HG03432 (cell line): Measurements from ENCODE around the gene TMED9.
"Not testable (repeated sequence)": the region's sequence is repeated elsewhere in the genome, so short reads cannot be mapped to it uniquely, and the experiment has no call there.

Source experiments
- ATAC-seq: cut with Tn5 transposase; IDR thresholded peaks from one replicate; pipeline ENCODE4 v1.9.1; 2021; ENCODE audit warnings: mild to moderate bottlenecking, moderate library complexity; ENCODE audit not compliant: unreplicated experiment

TMED9 gene

DNA sequence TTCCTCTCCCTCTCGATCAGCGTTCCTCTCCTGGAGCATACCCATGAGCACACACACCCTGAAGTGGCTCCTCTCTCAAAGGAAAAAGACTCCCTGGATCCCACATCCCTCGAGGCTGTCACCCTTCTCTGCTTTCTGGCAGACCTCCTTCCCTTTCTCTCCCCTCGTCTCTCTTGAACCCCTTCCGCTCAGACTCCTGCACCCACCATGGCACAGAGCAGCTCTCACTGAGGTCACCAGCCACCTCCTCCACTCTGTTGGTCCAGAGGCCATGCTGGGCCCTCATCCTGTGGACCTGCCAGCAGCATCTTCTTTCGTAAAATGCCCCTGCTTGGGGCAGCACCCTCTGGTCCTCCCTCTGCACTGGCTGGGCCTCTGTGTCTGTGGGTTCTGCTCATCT, 13.7 kb downstream of the TMED9 start:
- no peak for ATAC-seq

DNA sequence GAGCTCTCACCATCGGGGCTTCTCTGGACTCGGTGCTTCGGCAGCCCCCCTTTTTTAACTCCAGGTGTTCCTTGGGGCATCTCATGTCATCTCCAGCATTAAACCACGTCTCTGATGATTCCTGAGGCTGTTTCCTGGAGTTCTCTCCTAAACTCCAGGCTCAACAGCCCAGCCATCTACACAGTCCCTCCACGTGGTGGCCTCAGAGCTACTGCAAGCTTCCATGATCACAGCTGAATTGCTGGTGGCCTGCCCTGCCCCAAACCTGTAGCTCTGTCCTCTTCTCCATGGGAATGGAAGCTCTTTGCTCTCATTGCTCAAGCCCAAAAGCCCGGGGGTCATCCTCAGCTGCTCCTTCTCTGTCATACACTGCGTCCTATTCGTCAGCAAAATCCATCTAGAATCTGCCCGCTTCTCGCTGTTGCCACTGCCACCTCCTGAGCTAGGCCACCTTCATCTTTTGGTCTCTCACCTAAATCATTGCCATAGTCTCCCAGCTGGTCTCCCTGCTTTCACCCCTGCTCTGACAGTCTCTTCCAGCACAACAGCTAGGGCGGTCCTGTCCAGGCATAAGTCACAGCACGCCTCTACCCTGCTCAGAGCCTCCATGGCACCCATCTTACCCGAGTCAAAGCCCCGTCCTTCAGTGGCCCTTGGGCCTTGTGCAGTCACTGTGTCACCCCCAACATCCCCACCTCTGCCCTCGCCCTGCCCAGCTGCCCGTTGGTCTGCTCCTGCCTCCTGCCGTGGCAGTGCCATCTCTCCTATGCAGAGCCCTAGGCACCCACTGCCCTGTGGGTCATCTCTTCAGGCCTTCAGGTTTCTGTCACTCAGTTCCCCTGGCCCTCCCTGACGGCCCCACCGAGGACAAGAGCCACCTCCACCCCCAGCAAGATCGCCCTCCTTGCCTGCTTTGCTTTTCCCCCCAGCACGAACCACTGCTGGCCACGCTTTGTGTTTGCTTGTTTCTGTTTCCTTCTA, 14.4 kb downstream of the TMED9 start:
- ATAC-seq: no peak

DNA sequence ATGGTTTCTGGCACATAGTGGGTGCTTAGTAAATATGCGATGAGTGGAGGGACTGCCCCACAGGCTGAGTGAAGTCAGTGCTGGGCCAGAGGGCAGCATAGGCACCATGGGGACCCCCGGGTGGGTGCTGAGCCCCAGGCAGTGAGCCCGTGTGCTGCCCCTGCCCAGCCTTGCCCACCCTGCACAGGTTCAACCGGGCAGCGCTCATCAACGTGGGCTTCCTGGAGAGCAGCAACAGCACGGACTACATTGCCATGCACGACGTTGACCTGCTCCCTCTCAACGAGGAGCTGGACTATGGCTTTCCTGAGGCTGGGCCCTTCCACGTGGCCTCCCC, 15.1 kb downstream of the TMED9 start:
- ATAC-seq: no peak

DNA sequence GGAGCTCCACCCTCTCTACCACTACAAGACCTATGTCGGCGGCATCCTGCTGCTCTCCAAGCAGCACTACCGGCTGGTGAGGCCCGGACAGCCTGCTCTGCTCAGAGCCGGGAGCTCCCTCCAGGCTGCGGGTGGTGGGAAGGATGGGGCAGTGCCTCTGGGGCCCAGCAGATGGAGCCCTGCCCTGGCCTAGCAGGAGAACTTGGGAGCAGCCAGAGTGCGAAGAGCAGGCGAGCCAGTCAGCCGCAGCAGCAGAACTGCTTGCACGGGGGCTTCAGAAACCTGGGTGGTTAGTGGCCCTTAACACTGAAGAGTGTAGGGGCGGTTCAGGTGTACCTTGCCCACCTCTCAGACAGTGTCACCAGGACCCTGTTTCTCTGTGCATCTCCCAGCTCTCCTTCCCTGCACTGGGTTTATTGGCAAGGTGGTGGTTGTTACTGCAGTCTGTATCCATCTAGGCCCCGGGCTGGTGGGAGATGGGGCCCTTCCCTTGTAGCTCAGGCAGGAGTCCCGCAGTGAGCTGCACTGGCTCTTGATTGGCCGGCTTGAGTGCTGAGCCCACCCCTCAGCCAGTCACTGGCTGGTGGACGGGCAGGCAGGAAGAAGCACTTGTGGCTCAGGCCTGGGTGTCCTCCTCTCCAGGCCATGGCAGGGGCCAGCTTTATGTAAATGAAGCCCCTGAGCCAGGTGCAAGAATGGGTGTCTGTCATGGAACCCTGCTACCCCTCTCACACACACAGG, 15.6 kb downstream of the TMED9 start:
- ATAC-seq: peak; percentile 55

DNA sequence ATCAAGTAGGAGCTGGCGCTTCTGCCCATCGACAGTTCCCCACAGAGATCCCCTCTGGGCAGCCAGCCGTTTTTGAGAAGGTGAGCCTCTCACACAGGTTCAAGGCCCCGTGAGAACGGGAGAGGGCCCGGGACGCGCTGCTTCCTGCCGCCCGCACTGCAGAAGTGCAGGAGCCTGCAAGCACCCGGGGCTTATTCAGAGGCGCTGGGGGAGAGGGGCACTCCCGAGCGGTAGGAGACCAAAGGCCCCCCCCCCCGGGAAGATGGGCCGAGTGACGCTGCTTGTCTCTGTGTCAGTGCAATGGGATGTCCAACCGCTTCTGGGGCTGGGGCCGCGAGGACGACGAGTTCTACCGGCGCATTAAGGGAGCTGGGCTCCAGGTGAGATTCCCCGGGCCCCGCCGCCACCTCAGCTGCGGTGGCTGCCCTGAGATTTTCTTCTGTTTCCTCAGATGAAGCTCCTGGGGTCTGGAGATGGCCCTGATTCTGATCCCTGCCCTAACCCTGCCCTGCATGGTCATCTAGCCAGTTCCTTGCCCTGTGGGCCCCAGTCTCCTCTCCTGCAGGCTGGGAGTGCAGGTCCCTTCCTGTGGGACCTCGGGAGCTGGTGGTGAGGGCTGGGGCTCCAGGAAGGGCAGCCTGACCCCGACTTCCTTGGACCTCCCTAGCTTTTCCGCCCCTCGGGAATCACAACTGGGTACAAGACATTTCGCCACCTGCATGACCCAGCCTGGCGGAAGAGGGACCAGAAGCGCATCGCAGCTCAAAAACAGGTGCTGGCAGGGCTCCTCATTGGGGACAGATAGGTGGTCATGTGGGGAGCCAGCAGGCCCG, 16.5 kb downstream of the TMED9 start:
- no peak for ATAC-seq

DNA sequence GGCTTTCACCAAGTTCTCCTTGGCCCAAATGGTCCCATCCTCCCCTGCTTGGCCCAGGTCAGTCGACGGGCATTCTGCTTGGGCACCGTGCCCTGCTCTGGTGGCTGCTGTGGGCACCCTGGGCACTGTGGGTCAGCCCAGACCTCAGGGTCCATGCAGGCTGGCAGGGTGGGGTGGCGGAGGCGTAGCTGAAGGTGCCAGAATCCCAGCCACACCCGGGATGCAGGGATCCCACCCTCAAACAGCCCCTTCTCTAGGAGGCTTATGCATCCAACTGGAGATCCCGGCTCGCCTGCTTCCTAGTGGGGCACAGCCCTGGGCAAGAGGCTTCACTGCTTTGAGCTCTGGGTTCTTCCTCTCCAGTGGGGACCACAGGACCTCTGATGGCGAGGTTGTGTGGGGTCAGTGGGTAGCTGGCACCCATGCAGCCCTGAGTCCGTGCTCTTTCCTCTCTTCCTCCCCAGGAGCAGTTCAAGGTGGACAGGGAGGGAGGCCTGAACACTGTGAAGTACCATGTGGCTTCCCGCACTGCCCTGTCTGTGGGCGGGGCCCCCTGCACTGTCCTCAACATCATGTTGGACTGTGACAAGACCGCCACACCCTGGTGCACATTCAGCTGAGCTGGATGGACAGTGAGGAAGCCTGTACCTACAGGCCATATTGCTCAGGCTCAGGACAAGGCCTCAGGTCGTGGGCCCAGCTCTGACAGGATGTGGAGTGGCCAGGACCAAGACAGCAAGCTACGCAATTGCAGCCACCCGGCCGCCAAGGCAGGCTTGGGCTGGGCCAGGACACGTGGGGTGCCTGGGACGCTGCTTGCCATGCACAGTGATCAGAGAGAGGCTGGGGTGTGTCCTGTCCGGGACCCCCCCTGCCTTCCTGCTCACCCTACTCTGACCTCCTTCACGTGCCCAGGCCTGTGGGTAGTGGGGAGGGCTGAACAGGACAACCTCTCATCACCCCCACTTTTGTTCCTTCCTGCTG, 17.4 kb downstream of the TMED9 start:
- ATAC-seq: no peak

DNA sequence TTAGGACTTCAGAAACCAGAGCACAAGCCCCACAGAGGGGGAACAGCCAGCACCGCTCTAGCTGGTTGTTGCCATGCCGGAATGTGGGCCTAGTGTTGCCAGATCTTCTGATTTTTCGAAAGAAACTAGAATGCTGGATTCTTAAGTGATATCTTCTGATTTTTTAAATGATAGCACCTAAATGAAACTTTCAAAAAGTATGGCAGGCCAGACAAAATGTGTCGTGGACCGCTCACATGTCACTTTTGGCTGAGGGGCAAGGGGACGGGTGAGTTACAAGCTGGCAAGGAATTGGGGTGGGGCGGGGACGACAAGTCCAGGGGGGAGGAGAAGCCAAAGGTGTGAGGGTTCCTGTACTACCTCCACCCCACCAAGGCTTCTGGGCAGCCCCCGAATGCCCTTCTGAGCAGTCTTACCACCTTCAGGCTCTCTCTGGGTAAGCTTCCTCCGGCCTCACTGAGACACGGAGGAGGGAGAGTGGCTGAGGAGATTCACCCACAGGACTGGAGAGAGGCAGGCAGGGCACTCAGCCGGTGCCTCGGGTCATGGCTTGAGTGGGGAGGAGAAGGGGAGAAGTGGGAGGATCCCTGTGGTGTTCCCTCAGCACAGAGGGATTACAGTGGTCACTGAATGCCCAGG, 18.2 kb downstream of the TMED9 start:
- no peak for ATAC-seq

DNA sequence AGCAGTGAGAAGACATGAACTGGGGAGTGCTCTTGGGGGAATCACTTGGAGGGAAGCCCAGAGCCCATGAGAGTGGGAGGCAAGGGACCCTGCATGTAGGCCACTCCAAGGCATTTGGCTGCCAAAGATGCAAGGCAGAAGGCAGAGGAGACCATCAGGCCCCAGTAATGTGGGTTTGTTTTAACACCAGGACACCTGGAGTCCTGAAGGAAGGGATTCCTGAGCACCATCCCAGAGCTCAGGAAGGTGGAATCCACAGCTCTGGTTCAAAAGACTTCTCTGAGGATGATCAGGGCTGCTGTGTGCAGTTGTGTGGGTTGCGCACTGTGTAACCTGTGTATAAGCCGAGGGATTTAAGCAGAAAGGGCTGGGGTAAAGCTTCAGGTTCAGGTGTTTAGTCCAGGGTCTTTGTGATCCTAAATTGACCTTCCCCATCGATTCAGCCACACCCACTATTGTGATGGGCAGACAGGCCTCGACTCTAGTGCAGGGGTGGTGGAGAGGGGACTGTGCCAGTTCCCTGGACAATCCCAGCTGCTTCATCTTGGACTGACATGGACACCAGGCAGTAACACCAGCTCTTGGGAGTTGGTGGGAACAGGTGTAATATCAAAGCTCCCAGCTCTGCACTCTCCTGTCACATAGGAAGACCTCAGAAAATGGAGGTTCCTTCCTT, 18.9 kb downstream of the TMED9 start:
- no peak for ATAC-seq

DNA sequence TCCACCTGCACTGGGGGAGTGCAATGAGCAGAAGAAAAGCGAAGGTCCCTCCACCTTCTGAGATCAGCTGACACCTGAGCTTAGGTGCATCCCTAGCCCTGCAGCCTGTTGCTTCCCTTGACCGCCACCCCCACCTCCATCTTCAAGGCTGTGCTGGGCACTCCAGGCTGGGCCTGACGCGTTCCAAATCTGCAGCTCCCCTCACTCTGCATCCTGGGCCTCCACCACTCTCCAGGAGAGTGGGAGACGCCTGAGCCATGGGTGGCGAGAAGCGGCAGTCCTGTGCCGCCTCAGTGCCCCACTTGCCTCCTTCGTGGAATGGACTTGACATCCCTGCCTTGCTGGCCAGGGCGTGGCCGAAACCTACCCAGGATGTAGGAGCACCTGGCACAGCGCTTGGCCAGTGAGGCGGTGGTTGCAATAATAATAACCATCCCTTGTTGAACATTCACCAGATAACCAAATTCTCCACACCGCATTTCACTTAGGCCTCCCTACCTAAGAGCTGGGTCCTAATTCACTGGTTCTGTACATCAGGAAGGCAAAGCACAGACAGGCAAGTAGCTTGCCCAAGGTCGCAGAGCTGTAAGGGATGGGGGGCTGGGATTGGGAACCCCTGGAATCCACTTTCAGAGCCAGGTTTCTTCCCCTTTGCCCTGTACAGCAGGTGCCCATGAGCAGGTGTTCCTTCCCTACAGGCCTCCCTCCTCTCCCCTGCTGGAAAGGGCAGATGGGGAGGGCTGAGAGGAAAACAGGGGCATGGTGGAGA, 19.6 kb downstream of the TMED9 start:
- ATAC-seq: no peak

DNA sequence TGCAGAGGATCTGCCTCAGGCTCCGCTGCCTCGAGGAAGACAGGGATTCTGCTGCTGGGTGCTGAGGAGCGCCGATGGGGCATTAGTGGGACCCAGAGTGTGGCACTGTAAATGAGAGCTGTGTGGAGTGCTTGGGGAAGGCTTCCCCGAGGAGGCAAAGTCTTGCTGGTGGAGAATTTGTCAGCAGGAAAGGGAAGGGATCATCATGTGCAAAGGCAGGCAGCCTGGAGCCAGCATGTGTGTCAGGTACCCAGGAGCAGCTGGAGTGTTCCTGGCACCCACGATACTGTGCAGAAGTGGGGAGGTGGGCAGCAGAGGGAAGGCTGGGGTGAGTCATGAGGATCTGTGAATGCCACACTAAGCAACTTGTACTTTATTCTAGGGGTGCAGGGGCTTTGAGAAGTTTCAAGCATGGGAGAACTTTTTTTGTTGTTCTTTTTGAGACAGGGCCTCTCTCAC, 20.2 kb downstream of the TMED9 start:
- ATAC-seq: no peak

DNA sequence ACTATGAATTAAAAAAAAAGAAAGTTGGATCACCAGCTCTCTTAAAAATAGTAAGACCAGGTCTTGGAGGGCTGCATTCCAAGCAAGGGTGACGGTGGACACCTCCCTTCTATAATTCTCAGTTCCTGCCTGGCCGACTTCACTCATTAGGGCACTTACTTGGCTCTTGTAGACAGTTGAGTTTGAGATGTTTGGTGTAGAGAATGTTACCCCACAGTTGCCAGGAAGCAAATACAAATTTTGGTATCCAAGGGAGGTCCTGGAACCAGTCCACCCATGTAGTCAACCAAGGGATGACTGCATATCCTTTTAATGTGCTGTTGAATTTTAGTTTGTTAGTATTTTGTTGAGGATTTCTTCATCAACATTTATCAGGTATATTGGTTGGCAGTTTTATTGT, 28.6 kb downstream of the TMED9 start:
- no peak for ATAC-seq

DNA sequence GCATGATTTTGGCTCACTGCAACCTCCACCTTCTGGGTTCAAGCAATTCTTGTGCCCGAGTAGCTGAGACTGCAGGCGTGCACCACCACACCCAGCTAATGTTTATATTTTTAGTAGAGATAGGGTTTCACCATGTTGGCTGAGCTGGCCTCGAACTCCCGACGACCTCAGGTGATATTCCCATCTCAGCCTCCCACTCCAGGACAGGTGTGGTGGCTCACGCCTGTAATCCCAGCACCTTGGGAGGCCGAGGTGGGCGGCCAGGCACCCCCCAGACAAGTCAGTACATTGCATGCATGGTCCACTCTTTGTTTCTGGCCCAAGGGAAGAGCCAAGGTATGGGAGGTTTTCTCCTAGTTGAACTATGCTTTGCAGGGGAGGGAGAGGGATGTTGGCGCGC, 32.2 kb downstream of the TMED9 start:
- ATAC-seq: not testable (repeated sequence)

DNA sequence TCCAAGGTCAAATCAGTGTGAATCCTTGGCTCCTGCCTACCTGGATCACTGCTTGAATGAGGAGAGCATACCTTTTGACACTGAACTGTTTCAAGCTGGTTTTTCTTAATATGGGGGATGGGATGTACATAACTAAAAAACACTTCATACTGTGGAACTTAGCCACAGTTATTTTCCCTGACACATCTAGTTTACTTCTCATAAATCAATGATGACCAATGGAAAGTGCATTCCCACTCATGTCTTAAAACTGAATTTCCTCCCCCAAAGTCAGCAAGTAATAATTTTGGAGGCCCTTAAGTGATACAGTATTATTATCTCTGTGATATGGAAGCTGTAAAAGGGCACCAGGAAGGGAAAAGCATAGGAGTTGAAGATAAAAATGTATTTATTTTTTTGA, 38.2 kb downstream of the TMED9 start:
- not testable (repeated sequence) for ATAC-seq

DNA sequence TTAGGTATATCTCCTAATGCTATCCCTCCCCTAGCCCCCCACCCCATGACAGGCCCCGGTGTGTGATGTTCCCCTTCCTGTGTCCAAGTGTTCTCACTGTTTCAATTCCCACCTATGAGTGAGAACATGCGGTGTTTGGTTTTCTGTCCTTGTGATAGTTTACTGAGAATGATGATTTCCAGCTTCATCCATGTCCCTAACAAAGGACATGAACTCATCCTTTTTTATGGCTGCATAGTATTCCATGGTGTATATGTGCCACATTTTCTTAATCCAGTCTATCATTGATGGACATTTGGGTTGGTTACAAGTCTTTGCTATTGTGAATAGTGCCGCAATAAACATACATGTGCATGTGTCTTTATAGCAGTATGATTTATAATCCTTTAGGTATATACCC, 42.9 kb downstream of the TMED9 start:
- ATAC-seq: not testable (repeated sequence)

DNA sequence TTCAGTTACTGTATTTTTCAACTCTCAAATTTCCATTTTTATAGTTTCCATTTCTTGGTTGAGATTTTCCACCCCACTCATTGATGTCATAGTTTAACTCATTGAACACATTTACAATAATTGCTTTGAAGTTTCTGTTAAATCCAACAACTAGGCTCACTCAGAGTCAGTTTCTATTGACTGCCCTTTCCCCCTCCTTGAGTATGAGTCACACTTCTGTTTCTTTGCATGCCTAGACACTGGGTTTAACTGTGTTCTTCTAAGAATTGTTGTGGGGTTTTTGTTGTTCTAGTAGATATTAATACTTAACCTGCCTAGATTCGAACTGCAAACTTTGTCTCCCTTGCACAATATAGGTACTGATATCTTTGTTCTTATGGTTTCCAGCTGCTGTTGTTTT, 53.5 kb downstream of the TMED9 start:
- ATAC-seq: not testable (repeated sequence)
